Measurements from ENCODE around the gene B9D2.

Gene B9D2

DNA sequence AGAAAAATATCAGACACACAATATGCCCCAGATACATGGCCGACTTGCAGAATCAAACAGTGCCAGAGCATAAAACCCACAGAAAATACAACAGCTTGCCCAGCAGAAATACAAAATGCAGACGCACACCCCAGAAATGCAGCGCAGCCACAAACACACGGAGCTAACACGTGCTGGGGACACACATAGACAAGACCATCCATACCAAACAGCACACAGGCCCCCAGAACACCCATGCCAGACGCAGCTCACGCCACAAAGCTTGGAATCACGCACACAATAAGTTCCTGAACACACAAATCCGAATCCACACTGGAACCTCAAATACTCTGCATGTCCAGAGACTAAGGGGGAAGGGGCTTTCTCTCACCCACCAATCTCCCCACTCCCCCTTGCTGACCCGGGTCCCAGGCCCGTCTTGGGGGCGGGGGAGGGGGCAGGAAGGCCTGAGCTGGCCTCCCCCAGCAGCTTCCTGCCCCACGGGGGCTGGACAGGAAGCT, 36.8 kb downstream of the B9D2 start:
- DNase-seq = peak; percentile 47

DNA sequence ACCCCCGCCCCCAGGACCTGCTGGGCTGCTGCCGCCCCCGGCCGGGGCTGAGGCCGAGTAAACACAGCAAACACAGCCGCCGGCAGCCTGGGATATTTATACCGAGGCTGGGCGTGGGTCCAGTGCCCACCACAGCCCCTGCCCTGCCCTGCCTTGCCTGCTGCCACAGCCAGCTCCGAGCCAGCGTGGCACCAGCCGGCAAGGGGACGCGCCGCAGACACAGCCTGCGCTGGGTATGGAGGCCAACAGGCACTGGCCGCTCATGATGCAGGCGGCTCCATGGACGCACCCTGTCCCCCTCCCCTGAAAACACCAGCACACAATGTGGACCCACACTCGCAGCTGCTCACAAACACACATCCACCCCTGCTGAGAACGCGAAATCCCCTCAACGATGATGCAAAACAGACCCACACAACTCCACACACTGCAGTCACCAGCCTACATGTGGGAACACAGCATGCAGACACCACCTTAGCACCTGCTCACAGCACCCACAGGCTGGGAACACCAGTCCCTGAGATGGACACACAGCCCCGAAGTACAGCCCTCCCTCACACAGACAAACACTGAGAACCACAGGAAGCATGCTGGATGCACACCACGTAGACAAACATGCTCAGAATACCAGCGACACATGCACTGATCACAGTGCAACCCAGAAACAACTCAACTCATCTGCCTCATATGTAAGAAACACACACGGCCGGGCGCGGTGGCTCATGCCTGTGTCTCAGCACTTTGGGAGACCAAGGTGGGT, 37.8 kb downstream of the B9D2 start:
- DNase-seq = peak; percentile 84

DNA sequence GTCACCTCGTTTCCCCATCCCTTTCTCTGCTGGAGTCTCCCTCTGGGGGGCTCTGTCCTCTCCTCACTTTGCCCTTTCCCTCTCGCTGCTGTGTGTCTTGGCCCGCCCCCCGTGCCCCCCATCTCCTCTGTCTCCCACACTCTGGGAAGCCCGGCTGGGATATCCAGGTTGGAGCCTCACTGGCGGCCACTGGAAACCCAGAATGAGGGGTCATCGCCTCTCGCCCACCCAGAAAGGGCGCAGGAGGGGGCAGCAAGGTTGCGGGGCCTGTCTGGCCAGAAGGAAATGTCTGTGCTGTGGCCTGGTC, 38.4 kb downstream of the B9D2 start:
- DNase-seq = no peak

DNA sequence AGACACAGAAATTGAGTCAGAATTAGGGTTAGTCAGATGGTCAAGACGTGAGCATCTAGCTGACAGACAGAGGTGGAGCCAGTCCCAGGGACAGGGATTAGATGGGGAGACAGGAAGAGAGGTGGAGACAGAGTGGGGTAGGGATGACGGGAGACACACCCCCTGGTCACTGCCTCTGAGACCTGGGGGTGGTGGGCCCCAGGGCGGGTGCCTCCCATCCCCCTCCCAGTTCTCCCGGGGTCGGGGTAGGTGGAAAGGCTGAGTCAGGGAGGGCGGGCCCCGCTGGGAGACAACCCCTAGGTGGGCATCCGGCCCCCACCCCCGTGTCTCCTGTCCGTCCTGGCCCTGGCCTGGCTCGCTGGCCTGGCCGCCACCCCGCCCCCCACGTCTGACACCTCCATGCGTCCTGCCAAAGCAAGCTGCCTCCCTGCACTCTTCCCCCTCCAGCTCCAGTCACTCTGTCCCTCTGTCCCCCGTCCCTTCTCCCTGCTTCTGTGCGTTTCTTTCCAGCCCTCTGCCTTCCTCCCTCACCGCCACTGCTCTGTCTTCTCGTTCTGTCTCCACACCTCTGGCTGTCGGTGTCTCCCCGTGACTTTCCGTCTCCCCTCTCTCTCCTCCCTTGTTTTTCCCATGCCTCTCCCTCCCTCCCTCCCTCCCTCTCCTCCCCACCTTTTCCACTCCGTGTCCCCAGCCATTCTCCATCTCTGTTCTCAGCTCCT, 38.9 kb downstream of the B9D2 start:
- peak; percentile 91 for DNase-seq

DNA sequence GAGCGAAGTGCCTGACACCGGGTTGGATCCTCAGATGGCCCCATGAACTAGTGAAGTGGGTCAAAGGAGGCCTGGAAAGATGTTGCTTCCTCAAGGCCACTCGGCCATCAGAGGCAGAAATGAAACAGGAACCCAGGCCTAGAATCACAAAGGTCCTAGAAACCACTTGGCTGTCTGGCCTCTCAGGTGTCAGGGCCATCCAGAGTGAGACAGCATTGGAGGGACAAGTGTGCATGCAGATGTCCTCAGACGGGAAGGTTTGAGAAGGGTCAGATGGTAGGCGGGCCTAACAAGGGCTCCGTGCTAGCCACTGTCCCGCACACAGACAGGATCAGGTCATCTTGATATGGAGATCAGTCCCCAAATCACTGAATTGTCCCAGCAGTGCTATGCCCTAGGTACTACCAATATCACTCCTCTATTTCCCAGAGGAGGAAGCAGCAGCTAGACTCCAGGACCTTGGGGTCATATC, 39.7 kb downstream of the B9D2 start:
- no peak for DNase-seq

DNA sequence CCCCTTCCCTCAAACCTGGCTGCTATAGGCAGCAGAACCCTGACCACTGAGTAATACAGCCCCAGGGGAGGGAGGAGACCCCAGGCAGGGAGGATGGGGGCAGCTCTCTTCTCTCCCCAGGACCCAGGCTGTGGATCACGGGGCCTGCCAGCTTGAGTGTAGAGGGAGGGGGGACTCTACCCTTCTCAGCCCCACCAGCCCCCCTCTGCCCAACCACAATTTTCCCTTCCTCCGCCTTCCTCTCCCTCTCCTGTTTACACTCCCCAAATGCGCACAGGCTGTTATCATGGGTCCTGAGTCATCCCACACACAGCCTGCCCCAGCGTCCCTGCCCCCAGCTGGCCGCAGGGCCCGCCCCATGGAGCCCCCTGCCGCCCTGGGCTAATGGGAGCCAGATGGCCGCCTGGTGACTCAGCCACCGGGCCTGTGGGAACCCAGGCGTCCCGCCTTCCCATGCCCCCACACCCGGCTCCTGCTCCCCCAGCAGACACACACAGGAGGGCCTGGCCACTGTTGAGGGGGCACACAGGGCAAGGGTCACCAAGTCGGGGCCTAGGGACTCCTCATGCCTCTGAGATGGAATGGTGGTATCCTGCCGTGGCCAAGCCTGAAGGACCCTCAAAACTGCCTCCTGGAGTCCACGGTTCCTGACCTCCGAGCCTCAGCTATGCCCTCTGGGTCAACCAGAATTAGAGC, 40.4 kb downstream of the B9D2 start:
- DNase-seq = peak; percentile 98

DNA sequence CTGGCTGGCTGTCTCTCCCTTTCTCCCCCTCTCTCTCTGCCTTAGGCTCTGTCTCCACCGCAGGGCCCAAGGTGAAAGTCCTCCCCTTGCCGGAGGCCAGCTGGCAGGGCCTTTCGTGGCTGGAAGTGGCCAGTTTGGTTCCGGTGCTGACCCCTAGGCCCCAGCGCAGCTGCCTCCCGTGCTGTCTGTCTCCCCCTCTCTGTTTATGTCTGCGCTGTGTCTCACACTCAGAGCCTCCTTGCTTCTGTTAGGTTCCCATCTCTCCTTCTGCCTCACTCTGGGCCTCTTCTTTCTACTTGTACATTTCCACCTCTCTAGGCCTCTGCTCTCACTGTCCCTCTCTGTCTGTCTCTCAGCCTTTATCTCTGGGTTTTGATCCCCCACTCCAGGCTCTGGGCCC, 40.9 kb downstream of the B9D2 start:
- no peak for DNase-seq

DNA sequence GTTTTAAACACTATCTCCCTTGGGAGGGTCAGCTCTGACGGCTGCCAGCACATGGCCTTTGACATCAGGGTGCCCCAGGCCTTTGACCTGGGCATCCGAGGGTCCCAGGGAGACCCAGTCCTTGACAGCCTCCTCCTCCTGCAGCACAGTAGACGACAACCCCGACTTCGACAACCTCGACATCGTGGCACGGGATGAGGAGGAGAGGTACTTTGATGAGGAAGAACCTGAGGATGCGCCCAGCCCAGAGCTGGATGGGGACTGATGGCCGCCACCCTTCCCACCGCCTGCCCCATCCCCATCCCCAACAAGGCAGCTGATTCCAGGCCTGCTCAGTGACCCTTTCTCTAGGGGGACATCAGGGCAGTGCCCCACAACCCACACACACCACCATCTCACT, 41.5 kb downstream of the B9D2 start:
- no peak for DNase-seq

DNA sequence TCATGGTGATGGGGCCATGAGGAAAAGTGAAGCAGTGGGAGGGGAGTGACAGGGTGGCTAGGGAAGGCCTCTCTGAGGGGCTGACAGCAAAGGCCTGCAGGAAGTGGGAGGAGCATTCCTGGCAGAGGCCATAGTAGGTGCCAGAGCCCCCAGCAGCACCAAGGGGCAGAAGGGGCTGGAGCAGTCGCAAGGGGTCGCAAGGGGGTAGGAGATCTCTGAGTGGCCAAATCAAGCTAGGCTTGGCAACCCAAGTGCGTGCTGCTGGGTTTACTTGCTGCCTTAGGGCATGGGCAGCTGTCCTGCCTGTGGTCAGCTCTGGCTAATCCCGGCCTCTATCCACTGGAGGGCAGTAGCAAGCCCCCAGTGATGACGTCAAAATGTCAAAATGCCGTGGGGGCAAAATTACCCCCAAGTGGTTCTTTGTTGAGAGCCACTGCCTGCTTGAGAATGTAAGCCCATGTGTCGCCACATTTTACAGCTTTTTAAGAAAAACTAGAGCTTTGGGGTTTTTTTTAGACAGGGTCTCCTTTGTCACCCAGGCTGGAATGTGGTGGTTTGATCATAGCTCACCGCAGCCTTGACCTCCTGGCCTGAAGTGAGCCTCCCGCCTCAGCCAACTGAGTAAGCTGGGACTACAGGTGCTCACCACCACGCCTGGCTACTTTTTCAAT, 42.2 kb downstream of the B9D2 start:
- DNase-seq = peak; percentile 63

DNA sequence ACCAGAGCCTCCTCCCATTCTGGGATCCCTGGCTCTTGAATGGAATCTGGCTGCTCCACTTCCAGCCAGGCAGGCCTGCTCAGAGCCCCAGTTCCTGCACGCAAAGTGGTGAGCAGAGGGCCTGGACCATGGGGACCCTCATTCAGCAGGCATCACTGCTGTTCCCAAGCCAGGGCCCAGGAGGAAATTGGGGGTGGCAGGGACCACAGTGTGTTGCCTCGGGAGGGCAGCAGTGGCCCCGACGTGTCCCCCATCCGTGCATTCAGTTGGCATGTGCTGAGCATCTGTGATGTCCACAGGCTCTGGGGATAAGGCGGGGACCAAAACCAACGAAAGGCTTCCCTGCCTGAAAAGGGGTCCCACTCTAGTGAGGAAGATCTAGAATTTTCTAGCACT, 42.7 kb downstream of the B9D2 start:
- no peak for DNase-seq

DNA sequence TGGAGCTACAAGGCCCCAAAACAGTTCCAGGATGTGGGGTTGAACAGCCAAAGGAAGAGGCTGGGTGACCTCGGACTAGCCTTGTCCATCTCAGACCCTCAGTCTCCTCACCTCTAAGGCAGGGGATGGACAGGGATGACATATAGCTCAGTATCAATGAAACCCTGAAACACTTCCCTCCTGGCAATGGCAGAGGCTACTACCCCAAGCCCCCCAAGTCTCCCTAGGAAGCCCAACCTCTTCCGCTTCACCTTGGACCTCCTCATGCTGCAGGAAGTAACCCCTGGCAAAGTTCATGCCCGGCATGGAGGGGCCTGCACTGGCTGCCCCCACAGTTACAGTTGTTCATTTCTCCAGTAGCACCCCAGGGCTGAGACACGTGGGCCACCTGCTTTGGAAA, 43.4 kb downstream of the B9D2 start:
- DNase-seq = no peak

DNA sequence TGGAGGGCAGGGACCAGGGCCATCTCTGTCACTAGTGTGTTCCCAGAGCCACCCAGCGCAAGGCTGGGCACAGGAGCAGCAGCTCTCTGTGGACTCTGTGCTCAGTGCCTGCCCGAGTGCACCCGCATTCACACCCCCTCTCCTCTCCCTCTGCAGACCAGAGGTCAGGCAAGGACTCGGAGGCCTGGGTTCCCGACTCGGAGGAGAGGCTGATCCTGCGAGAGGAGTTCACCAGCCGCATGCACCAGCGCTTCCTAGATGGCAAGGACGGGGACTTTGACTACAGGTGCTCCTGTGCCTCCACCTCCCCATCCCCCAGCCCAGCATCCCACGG, 43.8 kb downstream of the B9D2 start:
- no peak for DNase-seq

DNA sequence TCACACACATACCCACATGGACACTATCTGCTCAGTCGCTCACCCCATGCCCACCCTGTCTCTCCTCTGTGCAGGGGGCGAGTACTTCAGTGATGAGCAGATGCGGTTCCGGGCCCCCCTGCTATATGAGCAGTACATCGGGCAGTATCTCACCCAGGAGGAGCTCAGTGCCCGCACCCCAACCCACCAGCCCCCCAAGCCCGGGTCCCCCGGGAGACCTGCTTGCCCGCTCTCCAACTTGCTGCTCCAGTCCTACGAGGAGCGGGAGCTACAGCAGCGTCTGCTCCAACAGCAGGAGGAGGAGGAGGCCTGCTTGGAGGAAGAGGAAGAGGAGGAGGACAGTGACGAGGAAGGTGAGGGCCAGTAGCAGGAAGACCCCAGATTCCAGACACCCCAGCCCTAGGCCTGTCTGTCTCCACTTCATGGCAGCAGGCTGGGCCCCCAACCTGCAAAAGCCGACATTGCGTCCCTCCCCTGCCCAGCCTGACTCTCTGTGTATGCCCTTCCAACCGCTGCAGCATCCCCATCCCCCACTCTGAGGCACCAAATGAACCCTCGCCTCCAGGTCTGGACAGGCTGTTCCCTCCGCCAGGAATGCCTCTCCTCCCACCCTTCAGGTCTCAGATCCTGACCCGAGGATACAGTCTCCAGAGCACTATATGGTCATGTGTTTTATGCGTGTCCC, 44.3 kb downstream of the B9D2 start:
- no peak for DNase-seq

DNA sequence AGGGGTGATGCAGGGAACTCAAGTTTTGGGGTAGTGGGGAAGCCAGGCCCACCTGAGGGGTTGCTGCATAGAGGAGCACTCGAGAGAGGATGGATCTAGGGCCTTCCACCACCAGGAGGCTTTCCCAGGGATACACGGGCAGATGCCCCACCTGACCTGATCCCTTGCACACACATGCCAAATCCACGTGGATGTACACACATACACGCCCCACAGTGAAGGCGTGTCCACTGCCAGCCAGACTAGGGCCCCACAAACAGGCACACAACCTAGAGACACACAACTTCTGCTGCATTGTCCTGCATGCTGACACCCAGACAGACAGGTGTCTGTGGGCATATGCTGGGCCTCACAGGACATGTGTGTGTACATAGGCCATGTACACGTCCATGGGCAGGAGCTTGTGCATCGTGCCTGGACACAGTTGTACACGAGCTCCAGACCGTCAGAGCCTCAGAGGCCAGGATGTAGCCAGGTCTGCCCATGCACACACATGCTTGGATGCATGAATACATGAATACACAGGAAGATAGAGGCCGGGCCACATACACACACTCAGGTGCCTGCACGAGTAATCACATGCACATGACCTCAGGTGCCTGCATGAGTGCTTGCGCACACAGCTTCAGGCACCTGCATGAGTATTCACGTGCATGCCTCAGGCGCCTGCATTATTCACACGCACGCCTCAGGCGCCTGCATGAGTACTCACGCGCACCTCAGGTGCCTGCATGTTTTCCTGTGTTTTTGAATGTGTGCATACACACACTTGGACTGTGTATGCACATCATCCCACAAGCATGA, 45.1 kb downstream of the B9D2 start:
- DNase-seq = no peak

DNA sequence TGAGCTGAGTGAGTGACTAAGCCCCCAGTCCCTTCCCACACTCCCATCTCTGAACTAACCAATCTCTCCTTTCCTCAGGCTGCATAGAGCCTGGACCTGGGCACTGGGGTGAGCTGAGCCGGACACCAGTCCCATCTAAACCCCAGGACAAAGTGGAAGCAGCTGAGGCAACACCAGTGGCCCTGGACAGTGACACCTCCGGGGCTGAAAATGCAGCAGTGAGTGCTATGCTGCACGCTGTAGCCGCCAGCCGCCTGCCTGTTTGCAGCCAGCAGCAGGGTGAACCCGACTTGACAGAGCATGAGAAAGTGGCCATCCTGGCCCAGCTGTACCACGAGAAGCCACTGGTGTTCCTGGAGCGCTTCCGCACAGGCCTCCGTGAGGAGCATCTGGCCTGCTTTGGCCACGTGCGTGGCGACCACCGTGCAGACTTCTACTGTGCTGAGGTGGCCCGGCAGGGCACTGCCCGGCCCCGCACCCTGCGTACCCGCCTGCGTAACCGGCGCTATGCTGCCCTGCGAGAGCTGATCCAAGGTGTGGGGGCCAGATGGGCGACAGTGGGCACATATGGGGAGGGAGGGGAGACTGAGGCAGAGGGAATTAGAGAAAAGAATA, 47.5 kb downstream of the B9D2 start:
- DNase-seq = no peak

DNA sequence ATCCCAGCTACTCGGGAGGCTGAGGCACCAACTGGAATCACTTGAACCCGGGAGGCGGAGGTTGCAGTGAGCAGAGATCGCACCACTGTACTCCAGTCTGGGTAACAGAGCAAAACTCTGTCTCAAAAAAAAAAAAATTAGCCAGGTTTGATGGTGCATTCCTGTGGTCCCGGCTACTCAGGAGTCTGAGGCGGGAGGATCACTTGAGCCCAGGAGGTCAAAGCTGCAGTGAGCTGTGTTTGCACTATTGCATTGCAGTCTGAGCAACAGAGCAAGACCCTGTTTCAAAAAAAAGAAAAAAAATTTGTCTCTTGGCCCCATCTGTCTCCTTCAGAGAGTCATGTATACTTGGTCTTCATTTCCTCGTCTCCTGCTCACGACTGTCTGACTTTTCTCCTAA, 52.3 kb downstream of the B9D2 start:
- no peak for DNase-seq

DNA sequence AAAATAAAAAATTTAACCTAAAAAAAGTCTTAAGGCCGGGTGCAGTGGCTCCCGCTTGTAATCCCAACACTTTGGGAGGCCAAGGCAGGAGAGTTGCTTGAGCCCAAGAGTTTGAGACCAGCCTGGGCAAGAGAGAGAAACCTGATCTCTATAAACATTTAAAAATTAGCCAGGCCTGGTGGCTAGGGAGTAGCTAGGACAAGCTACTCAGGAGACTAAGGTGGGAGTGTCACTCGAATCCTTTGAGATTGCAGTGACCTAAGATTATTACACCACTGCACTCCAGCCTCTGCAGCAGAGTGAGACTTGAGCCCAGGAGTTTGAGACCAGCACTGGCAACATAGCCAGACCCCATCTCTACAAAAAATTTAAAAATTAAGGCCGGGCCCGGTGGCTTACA, 52.9 kb downstream of the B9D2 start:
- no peak for DNase-seq

DNA sequence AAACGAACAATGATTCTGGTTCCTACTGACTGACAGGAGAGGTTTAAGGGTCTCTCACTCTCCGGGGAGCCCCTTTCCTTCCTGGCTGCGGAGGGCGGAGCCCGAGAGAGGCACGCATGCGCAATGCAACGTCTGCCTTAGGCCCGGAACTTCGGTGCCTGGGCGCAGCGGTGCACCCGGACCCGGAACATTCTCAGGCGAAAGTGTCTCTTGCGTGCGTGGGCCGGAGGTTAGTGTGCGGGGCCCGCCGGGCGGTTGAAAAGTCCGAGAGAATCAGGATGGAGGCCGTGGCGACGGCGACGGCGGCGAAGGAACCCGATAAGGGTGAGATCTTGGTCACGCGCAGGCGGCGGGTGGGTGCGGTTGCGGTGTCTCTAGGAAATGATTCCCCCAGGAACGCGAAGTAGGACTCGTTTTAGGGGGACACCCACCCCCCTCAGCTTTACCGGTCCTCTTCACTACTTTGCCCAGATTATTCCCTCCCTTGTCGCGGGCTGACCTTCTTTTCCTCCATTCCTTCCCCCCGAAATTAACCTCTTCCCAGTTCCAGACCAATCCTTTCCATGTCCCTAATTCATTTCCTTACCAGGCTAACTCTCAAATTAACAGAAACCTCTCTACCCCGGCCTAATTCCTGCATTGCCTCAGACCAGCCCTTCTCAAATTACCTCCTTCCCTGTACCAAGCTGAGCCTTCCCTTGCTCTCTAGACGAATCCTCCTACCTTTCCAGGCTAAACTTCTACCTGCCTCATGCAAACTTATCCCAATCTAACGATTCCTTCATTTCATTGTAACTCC, 53.7 kb downstream of the B9D2 start, which contains the start of gene CCDC97:
TSS of gene CCDC97 (plus strand) at position 140 of the 799 bp plus-strand sequence. CDS start at position 279, 139 bp downstream.
- peak; percentile 85 for DNase-seq

DNA sequence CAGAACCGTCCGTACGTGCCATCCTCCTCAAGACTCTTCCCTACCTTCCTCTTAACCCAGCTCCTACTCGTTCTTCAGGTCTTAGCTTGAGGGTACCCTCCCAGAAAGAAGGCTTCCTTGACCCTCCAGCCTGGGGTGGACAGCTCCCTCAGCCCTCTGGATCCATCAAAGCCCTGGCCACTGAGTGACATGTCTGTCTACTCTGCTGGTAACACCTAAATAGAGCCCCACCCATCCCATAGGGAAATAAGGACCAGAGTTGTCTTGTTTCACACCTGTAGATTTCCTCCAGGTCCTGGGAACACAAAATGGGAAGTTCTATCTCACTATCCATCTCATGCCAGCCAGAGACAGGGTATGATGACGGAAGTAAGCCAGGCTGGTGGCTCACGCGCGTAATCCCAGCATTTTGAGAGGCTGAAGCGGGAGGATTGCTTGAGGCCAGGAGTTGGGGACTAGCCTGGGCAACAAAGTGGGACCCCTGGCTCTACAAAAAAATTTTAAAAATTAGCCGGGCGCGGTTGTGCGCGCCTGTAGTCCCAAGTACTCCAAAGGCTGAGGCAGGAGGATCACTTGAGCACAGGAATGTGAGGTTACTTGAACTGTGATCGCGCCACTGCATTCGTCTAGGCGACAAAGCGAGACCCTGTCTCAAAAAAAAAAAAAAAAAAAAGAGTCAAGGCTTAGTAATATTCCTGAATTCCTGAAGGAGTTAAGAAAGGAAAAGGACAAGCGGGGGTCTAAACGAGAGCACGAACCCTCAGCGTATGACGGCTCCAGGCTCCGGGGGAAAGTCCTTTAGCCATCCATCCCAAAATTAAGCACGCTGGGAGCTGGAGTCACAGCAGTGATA, 54.5 kb downstream of the B9D2 start:
- DNase-seq = peak; percentile 15

All from fibroblast of skin of right biceps (primary cell).